HCT116 (cell line): ENCODE results near the gene TTLL11. TPM values are rescaled to one million over a fixed set of nuclear protein-coding genes. Genes with fewer than 3 reads are reported as not detected.

Source experiments
- ATAC-seq: fragments of 200-7000 bp; cut with Tn5 transposase; 2 replicates; pipeline ENCODE4 v1.9.1; 2020; ENCODE audit warnings: mild to moderate bottlenecking, moderate library complexity
- BruUV-seq: library from RNA; stranded (reverse); fragments of 400-500 nt; replicated peaks from 2 replicates; lab custom pipeline; 2021; lab: Mats Ljungman, UMichigan
- CTCF ChIA-PET: fragments of 300-600 bp; sonication (Branson Sonifier 250); formaldehyde crosslinking; loops from one replicate; lab custom pipeline; 2021; ENCODE audit warnings: antibody characterized with exemption; lab: Charles Lee
- POLR2A ChIA-PET: fragments of 300-600, 350-600 bp; sonication (Branson Sonifier 250); formaldehyde crosslinking; loops from one replicate; lab custom pipeline; 2021; ENCODE audit warnings: antibody characterized with exemption; lab: Charles Lee
- RAD21 ChIA-PET, 2 experiments: fragments of 300-600 bp; sonication (Branson Sonifier 250); formaldehyde crosslinking; loops; one replicate each; lab custom pipeline; 2023; ENCODE audit warnings: low total read pairs in 2 of 2; ENCODE audit not compliant: uncharacterized antibody in 2 of 2, unreplicated experiment in 2 of 2, low non-redundant PET in 1 of 2; lab: Charles Lee
- DNase-seq: peaks from one replicate; pipeline ENCODE4 v3.0.0-alpha.2; 2010; ENCODE audit warnings: low read depth, low spot score
- H2AFZ ChIP-seq: fragments of 200-600 bp; shearing (Covaris generic), sonication (generic); 2 replicates; pipeline ENCODE4 v1.6.1; 2017; ENCODE audit warnings: low read depth, mixed run types, mixed read lengths, antibody characterized with exemption, low read length; ENCODE audit not compliant: poor library complexity, severe bottlenecking
- H3K27ac ChIP-seq: 2 replicates; pipeline ENCODE4 v1.5.1; 2012; ENCODE audit warnings: low read depth, low read length
- H3K27me3 ChIP-seq: fragments of 200-600 bp; sonication (generic); 2 replicates; pipeline ENCODE4 v1.6.1; 2016; ENCODE audit warnings: mixed run types, low read length, mixed read lengths; ENCODE audit not compliant: insufficient read depth
- H3K36me3 ChIP-seq, 2 experiments: fragments of 200-500 bp in 1 of 2; fragments of 200-600 bp in 1 of 2; sonication (Bioruptor generic) in 1 of 2; sonication (generic) in 1 of 2; 2 replicates each; pipeline versions ENCODE4 v1.5.1 to v1.6.1; 2014 to 2016; ENCODE audit warnings: low read length in 2 of 2, inconsistent platforms in 1 of 2, mixed read lengths in 1 of 2, mixed run types in 1 of 2; ENCODE audit not compliant: insufficient read depth in 2 of 2, control insufficient read depth in 1 of 2
- H3K4me1 ChIP-seq, 2 experiments: fragments of 200-600 bp in 1 of 2; sonication (generic) in 1 of 2; 2 replicates each; pipeline versions ENCODE4 v1.5.1 to v1.6.1; 2012 to 2017; ENCODE audit warnings: low read length in 2 of 2, inconsistent platforms in 1 of 2, mild to moderate bottlenecking in 1 of 2, mixed read lengths in 1 of 2, mixed run types in 1 of 2, moderate library complexity in 1 of 2; ENCODE audit not compliant: insufficient read depth in 2 of 2, control insufficient read depth in 1 of 2
- H3K4me2 ChIP-seq: fragments of 200-600 bp; sonication (generic); 2 replicates; pipeline ENCODE4 v1.6.1; 2017; ENCODE audit warnings: mixed run types, low read length, mixed read lengths
- H3K4me3 ChIP-seq, 2 experiments: fragments of 200-600 bp in 1 of 2; sonication (generic) in 1 of 2; replicated peaks in 1 of 2; 2 replicates each; pipeline ENCODE4 v1.5.1; 2011 to 2016; ENCODE audit warnings: low read length in 2 of 2, control low read depth in 1 of 2, low read depth in 1 of 2, mild to moderate bottlenecking in 1 of 2, mixed read lengths in 1 of 2, mixed run types in 1 of 2
- H3K79me2 ChIP-seq: fragments of 200-600 bp; sonication (generic); 2 replicates; pipeline ENCODE4 v1.6.1; 2017; ENCODE audit warnings: mild to moderate bottlenecking, mixed run types, low read length, moderate library complexity, mixed read lengths; ENCODE audit not compliant: insufficient read depth
- H3K9ac ChIP-seq: fragments of 200-600 bp; sonication (generic); 2 replicates; pipeline ENCODE4 v1.6.1; 2016; ENCODE audit warnings: low read length, mixed read lengths
- H3K9me2 ChIP-seq: fragments of 200-600 bp; sonication (generic), shearing (Covaris generic); 2 replicates; pipeline ENCODE4 v1.6.1; 2017; ENCODE audit warnings: mixed run types, mild to moderate bottlenecking, moderate library complexity; ENCODE audit not compliant: insufficient read depth
- H3K9me3 ChIP-seq, 2 experiments: fragments of 200-500 bp in 1 of 2; fragments of 200-600 bp in 1 of 2; sonication (Bioruptor generic) in 1 of 2; sonication (generic) in 1 of 2; 2 replicates each; pipeline ENCODE4 v1.6.1; 2014 to 2017; ENCODE audit warnings: low read length in 2 of 2, mixed read lengths in 2 of 2, inconsistent platforms in 1 of 2, low read depth in 1 of 2, mild to moderate bottlenecking in 1 of 2, mixed run types in 1 of 2, moderate library complexity in 1 of 2; ENCODE audit not compliant: control insufficient read depth in 1 of 2, insufficient read depth in 1 of 2
- H4K20me1 ChIP-seq: fragments of 200-600 bp; sonication (generic), shearing (Covaris generic); 2 replicates; pipeline ENCODE4 v1.6.1; 2017; ENCODE audit warnings: mixed run types, mild to moderate bottlenecking, moderate library complexity; ENCODE audit not compliant: insufficient read depth
- CBX3 ChIP-seq: IDR thresholded peaks from 2 replicates; pipeline ENCODE4 v1.6.1; 2012; ENCODE audit warnings: low read depth
- CEBPB ChIP-seq: IDR thresholded peaks from 2 replicates; pipeline ENCODE4 v1.6.1; 2012; ENCODE audit warnings: low read depth
- CTCF ChIP-seq, 3 experiments: fragments of 200-600 bp in 1 of 3; sonication (generic) in 1 of 3; IDR thresholded peaks in 2 of 3; conservative IDR thresholded peaks in 1 of 3; 2 replicates each; pipeline ENCODE4 v1.5.1; 2012 to 2017; ENCODE audit warnings: low read depth in 2 of 3, low read length in 2 of 3, antibody characterized with exemption in 1 of 3, borderline replicate concordance in 1 of 3, control low read depth in 1 of 3, mild to moderate bottlenecking in 1 of 3, mixed read lengths in 1 of 3, mixed run types in 1 of 3, moderate library complexity in 1 of 3; ENCODE audit not compliant: insufficient read depth in 1 of 3
- EGR1 ChIP-seq: IDR thresholded peaks from 2 replicates; pipeline ENCODE4 v1.6.1; 2012; ENCODE audit warnings: low read depth
- ELF1 ChIP-seq: IDR thresholded peaks from 2 replicates; pipeline ENCODE4 v1.6.1; 2012; ENCODE audit warnings: low read depth, borderline replicate concordance
- EZH2 ChIP-seq: fragments of 200-600 bp; sonication (generic); IDR thresholded peaks from 2 replicates; pipeline ENCODE4 v1.6.1; 2017; ENCODE audit warnings: antibody characterized with exemption, mixed run types
- EZH2phosphoT487 ChIP-seq: fragments of 200-600 bp; IDR thresholded peaks from 2 replicates; pipeline ENCODE4 v1.6.1; 2018; ENCODE audit warnings: antibody characterized with exemption, borderline replicate concordance
- JUND ChIP-seq: IDR thresholded peaks from 2 replicates; pipeline ENCODE4 v1.6.1; 2012
- MAX ChIP-seq: IDR thresholded peaks from 2 replicates; pipeline ENCODE4 v1.6.1; 2012
- POLR2A ChIP-seq: IDR thresholded peaks from 2 replicates; pipeline ENCODE4 v1.7.0; 2011; ENCODE audit warnings: borderline replicate concordance; ENCODE audit not compliant: insufficient read depth, insufficient read length; ENCODE audit errors: extremely low read depth
- POLR2AphosphoS5 ChIP-seq: IDR thresholded peaks from 2 replicates; pipeline ENCODE4 v1.6.1; 2011; ENCODE audit warnings: mild to moderate bottlenecking, low read depth, low read length, moderate library complexity
- RAD21 ChIP-seq: IDR thresholded peaks from 2 replicates; pipeline ENCODE4 v1.6.1; 2012; ENCODE audit warnings: low read depth, mild to moderate bottlenecking
- REST ChIP-seq: IDR thresholded peaks from 2 replicates; pipeline ENCODE4 v1.6.1; 2012; ENCODE audit warnings: low read depth
- SP1 ChIP-seq: IDR thresholded peaks from 2 replicates; pipeline ENCODE4 v1.6.1; 2012; ENCODE audit warnings: low read depth
- TCF7L2 ChIP-seq: IDR thresholded peaks from 2 replicates; pipeline ENCODE4 v1.7.0; 2011; ENCODE audit warnings: borderline replicate concordance, inconsistent platforms; ENCODE audit not compliant: insufficient read depth, insufficient read length; ENCODE audit errors: extremely low read depth
- YY1 ChIP-seq: IDR thresholded peaks from 2 replicates; pipeline ENCODE4 v1.6.1; 2011; ENCODE audit warnings: low read length, low read depth, moderate library complexity, mild to moderate bottlenecking; ENCODE audit not compliant: insufficient replicate concordance; ENCODE audit errors: extremely low read depth
- ZFX ChIP-seq: fragments of 450-650 bp; IDR thresholded peaks from 2 replicates; pipeline ENCODE4 v1.6.1; 2017
- ZNF274 ChIP-seq: fragments of 200-500 bp; sonication (Bioruptor generic); IDR thresholded peaks from 2 replicates; pipeline ENCODE4 v1.6.1; 2014; ENCODE audit warnings: mild to moderate bottlenecking, low read depth, low read length, inconsistent platforms
- intact Hi-C: fragments of 100-400 bp; cut with micrococcal nuclease; formaldehyde crosslinking; loops from 2 replicates; pipeline ENCODE4 v1.10.0; 2022
- total RNA-seq: library from RNA; stranded (reverse); gene quantifications from one replicate; pipeline ENCODE4 v1.2.1, GENCODE V29; 2021; ENCODE audit not compliant: unreplicated experiment
- TF ChIP-seq, protein P1 (sequence below): IDR thresholded peaks from 2 replicates; pipeline ENCODE4 v1.6.1; 2012

Gene TTLL11
- total RNA-seq, 1 experiment from 2014 or later, result 2.2 TPM

GRCh38 chr9:122028089-122028488 lies 65.0 kb downstream of the TTLL11 start:
- Histone ChIP-seq H3K4me1 (no peaks in the 10 kb centered on the region), H4K20me1 (no peaks in the 10 kb centered on the region), H3K79me2 (no peaks in the 10 kb centered on the region), H3K9me3 (no peaks in the 10 kb centered on the region), H3K4me3 (no peak overlapping the region), H3K27me3 (no peaks in the 10 kb centered on the region), H3K4me2 (no peak overlapping the region)
- DNase-seq, result no peak
- no peak for ATAC-seq
- no TSS peak for BruUV-seq
- POLR2A ChIA-PET, result no interaction called here
- intact Hi-C loops, result no loop called here
- CTCF ChIA-PET, result no interaction called here
- TF ChIP-seq EZH2phosphoT487 (no peak), MAX (no peak), ZFX (no peak), EGR1 (no peak), POLR2A (no peak), CEBPB (no peak), TCF7L2 (no peak), YY1 (no peak), SP1 (no peak), ZNF274 (no peak), JUND (no peak), ELF1 (no peak), POLR2AphosphoS5 (no peak), REST (no peak), EZH2 (no peak), CTCF (IDR thresholded peaks at IDR 0.05 in 2 of 3, conservative IDR thresholded peaks at IDR 0.05 in 1 of 3; ENCODE audit: borderline replicate concordance in 1 of 3, insufficient read depth in 1 of 3, low read depth in 2 of 3, low read length in 2 of 3) (no peak), CBX3 (no peak), RAD21 (no peak)
- TF ChIP-seq, protein P1, sequence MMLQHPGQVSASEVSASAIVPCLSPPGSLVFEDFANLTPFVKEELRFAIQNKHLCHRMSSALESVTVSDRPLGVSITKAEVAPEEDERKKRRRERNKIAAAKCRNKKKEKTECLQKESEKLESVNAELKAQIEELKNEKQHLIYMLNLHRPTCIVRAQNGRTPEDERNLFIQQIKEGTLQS, result no peak
- TF ChIP-seq, all 23 proteins: peak for 0
- Histone ChIP-seq H3K36me3 (no peaks in the 10 kb centered on the region), H3K9ac (no peak overlapping the region), H3K9me2 (no peaks in the 10 kb centered on the region), H2AFZ (no peak overlapping the region), H3K27ac (no peak overlapping the region)
- RAD21 ChIA-PET, result no interaction called here
